ENCODE results near the gene RPN2.

RPN2 gene

DNA sequence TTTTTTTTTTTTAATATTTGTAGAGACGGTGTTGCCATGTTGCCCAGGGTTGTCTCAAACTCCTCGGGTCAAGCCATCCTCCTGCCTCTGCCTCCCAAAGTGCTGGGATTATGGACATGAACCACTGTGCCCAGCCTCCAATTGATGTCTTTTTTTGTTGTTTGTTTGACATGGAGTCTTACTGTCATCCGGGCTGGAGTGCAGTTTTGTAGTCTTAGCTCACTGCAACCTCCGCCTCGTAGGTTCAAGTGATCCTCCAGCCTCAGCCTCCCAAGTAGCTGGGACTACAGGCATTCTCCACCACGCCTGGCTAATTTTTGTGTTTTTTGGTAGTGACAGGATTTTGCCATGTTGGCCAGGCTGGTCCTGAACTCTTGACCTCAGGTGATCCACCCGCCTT lies 9.7 kb downstream of the RPN2 start:
- DNase-seq: no peak

DNA sequence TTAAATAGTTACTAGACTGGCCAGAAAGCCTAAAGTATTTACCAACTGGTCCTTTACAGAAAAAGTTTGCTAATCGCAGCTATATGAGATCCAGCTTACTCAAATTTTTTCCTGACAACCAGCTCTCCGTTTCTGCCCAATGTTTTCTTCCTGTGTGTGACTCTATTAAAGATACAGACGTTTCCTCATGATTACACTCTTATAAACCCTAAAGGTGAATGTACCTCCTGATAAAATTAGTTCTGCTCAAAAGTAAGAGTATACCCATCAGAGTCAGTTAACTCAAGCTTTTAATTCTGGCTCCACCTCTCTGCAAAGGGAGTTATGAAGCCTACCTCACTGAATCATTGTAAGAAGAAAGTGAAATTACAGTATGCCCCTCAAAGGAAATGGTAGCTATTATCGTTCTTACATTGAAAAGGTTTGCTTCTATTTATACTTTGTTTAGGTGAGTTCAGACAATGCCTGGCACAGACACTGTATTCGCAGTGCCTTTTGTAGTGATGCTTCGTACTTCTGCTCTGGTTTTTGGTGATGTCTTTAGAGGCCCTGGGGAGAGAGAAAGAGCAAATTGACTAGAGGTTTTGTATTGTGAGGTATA lies 10.4 kb downstream of the RPN2 start:
- DNase-seq: no peak

DNA sequence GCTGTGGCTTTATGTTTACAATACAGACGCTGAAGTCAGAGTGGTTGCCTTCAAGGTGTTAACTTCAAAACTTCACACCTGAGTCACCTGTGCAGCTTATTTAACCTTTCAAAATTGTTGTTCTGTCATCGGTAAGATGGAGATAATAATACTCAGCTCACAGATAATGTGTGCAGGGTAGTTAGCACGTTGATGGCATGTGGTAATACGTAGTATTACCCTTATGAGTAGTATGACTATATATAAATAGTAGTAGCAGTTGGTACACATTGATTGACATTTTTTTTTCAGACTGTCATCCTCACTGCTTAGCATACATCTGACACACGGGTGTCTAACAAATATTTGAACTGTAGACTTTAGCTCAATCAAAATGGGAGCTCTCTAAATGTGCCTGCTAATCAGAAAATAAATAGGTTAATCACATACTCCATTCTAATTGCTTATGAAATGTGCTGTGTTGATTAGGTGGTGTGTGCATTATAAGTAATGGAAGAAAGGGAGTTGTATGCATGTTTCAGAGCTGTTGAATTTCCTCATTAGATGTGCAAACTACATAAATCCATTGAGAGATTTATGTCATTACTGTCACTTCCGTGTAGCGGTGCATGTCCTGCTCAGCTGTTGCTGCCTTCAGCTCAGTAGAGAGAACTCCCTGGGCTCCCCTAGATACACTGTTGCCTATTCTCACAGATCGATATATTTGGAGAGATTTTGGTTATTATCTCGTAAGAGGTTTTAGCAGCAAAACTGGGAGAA lies 11.4 kb downstream of the RPN2 start:
- peak; percentile 7 for DNase-seq

DNA sequence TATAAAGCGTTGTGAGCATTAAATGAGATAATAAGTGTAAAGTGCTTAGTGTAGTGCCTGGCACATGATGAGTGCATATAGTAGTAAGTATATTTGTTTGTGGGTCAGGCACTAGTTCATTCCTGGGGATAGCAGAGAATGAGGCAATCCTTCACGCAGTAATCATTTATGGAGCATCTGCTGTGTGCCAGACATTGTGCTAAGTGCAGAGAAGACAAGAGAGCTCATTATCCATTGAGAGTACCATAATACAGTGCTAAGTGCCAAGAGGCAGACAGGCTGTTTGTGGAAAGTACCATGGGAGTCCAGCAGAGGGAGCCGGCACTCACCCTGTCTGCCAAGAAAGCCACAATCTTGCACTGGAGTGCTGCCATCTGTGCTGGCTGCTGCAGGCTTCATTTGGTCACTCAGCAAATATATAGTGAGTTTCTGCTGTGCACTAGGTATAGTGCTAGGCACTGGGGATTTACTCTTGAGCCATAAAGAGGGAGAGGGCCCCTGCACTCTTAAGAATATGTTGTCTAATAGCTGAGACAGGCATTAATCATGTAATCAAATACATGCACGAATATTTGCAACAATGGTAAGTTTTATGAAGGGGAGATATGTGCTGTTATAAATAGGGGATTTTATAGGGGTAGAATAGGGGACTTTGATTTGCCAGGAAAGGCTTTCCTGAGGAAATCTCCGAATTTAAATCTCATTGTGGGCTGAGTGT lies 13.2 kb downstream of the RPN2 start:
- peak; percentile 69 for DNase-seq

DNA sequence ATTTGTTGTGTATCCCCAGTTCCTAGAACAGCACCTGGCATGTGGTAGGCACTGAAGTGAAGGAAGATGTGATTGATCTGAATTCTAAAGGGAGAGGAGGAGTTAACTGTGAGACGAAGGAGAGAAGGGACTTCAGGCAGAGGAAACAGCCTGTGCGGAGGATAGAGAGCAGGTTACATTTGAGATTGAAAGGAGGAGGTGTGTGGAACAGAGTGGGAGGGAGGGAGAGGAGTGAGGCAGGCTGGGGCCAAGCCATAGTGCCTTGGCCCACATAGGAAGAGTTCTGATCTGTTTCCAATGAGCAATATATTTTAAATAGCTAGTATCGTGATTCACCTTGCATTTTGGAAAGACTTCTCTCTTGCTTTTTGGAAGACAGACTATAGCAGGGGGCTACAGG lies 14.1 kb downstream of the RPN2 start:
- DNase-seq: no peak

DNA sequence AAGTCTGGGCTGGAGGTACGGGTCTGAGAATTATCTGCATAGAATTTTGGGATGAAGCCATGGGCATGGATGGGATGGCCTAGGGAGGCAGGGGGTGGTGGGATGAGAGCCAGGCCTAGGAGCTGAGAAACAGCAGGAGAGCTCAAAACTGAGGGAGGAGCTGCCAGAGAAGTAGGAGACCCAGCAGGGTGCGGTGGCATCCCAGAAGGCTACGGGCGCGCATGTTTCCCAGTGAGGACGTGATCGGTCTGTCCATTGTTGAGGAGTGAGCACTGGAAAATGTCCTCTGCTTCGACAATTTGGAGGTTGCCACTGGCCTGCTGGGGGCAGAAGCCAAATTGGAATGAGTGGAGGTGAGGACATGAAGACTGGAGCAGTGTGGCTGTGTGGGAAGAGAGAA lies 14.7 kb downstream of the RPN2 start:
- DNase-seq: no peak

DNA sequence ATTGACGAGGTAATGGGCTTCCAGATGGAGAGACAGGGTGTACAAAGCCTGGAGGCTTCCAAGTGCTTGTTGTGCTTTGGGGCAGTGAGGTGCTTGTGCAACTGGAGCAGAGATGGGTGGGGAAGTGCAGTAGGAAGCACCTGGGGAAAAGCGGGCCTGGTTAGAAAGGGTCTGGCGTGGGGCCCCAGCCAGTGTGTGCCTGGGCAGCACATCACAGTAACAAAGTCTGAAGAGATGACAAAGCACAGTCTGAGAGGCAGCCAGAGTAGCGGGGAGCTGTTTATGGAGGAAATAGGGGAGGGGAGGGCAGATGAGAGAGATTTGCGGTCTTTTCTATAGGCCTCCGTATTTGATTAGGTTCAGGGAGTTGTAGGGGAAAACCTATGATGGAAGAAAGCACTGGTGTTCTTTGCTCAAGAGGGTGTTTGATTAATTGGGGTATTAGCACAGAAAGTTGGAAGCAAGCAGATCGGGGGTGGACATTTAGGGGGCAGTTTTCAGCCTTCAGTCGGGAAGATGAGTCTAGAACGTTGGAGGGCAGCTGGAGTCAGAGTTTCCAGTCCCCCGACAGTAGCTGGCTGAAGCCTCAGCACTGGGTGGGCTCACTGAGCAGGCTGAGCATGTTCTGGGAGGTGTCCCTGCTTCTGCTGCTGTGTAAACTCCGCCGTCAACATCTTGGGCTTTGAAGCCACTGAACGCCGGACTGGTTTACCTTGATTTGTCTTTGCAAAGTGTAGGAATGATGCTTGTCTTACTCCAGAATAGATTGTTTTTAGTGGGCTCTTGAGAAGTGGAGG lies 15.7 kb downstream of the RPN2 start:
- peak; percentile 24 for DNase-seq

DNA sequence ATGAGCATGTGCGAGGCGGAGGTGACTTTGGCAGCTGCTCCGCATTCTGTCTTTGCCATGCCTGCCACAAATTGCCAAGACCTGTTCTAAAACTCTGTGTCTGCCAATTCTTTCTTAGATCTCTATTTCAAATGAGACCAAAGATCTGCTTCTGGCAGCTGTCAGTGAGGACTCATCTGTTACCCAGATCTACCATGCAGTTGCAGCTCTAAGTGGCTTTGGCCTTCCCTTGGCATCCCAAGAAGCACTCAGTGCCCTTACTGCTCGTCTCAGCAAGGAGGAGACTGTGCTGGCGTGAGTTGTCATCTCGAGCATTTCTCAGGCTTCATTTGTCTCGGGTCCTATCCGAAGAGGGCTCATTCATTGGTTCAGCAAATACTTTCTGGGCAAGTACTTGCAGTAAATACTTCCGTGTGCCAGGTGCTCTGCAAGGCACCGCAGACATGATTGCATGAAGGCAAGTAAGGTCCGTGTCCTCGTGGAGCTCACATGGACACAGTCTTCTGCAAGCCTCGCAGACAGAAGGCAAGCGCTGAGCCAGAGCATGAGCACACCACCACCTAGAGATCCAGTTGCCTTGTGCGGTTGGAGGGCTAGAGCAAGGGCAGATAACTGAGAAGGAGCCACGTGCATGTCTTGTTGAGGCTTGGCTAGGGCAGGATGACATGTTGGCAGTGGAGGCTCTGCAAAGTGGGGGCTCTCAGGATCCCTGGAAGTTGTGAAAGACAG lies 20.0 kb downstream of the RPN2 start:
- DNase-seq: no peak

DNA sequence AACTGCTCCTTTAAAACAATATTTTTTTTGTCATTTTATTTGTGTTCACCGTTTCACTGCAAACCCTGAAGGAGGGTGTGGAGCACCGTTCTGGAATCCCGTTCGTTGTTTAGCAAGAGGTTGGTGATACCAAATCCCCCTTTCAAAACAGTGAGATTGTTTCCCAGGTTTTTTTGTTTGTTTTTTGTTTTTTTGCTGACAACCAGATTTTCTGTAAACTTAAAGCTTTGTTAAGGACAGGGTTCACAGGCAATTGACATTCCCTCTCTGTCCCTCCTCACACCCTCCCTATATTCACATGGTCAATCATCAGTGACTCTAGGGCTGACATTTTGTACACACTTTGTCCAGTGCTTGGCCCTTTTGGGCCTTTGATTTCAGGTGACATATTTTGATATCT lies 21.2 kb downstream of the RPN2 start:
- no peak for DNase-seq

DNA sequence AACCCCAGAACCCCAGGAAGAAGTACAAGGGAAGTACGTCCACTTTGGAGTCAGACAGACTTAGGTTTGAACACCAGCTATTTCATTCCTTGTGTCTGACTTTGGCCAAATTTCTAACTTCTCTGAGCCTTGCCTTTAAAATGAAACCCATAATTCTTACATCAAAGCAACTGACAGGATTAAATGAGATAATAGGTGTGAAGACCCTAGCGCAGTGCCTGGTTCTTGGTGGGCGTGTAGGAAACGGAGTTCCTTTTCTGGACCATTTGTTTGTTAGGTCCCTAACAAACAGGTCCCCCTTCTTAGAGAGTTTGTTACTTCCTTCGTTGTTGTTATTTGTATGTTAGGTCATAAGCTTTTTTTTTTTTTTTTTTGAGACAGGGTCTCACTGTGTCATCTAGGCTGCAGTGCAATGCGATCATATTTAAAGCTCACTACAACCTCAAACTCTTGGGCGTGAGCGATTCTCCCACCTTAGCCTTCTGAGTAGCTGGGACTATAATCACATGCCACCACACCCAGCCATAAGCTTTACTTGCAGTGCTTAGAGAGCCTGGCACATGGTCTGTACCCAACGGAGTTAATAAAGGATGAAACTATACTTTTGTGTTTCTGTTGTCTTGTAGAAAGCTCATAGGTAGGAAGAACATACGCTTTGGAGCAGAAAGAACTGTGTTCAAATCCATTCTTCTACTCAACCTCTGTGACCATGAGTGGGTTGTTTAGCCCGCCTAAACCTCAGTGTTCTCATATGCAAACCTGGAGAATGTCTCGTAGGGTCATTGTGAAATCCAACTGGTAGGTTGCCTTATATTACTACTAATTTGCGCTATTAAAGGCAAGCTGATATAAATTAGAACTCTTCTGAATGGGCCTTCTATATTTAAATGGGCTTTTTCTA lies 22.0 kb downstream of the RPN2 start:
- no peak for DNase-seq

DNA sequence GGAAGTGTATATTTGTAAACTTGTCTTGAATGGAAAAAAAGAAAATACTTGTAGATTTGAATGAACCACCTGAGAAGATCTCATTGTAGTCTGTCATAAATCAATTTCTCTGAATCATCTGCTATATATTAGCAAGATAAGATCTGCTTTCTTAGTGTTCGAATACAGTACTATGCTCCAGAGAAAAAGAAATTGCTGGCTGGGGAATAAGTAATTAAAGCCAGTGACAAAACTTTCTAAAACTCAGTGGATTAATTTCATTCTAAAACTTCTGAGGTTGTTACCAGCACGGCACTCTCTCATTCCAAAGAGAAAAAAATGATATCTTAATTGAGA lies 22.7 kb downstream of the RPN2 start:
- DNase-seq: no peak

DNA sequence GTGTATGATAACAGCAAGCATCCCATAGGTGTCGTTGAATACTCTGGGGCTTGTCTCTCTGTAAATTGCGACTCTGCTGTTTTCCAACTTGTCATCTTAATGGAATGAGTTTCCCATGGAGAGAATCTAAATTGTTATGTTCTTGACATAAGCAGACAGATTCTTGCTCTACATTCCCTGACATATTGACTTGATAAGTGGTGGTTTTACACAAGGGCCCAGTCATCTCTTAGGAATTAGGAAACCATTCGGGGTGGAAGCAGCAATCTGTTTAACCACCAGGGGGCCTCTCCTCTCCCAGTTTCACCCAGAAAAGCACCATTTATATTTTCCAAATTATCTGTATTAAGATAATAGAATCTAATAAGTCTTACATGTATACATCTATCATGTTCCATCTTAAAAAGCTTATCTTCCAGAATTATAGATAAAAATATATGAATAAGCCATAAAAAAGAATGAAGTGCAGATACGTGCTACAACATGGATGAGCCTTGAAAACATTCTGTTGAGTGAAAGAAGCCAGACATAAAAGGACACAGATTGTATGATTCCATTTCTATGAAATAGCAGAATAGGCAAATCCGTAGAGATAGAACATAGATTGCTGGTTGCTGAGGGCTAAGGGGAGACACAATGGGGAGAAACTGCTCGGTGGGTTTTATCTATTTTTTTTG lies 23.3 kb downstream of the RPN2 start:
- DNase-seq: peak; percentile 32

DNA sequence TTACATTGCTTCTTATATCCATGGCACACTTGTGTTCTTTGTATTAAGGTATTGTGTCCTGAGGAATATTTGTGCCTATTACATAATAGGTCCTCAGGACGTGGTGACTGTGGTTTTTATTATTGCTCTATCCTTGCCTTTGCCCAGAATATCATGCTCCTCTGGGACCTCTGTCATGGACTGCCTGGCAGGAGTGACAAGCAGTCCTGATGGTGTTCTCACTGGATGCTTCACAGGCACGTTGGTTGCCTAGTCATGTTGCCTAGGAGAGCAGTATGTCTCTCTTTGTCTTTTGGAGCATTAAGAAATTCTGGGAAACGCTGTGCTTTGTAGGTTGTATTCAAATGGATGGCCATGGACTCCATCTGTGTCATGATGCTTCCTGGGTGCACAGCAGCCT lies 24.9 kb downstream of the RPN2 start:
- DNase-seq: no peak

DNA sequence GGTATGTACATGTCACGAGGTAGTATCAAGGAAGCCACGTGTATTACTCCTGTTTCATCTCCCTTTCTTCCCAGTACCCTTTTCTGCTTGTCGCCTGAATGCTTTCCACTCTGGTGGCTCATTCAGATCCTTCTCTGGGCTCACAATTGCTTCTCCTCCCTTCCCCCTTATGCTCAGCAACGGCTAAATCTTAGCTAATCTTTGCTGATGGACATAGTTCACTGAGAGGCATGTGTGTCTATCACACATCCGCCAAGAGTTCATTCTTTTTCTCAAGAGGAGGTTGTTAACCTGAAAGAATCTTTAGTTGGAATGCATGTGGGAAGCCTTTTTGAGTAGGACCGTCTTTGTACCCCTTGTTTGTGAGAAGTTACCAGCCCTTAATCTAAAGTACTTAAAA lies 26.0 kb downstream of the RPN2 start:
- DNase-seq: no peak

DNA sequence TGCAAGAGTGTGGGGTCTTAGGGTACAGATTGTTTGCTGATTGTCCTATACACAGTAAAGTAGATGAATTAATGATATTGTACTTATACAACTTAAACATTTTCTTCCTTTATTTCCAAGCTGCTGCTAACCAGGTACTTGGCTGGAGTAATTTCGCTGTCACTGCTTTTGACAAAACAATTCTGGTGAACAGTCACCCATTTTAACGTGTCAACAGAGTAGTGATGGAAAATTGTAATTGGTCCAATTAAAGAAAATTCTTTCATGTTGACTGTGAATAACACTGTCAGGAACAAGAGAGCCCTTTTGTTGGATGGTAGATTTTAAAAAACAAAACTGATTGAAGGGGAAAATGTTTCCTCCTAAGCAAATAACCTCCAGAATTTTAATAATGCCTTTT lies 26.7 kb downstream of the RPN2 start:
- DNase-seq: no peak

DNA sequence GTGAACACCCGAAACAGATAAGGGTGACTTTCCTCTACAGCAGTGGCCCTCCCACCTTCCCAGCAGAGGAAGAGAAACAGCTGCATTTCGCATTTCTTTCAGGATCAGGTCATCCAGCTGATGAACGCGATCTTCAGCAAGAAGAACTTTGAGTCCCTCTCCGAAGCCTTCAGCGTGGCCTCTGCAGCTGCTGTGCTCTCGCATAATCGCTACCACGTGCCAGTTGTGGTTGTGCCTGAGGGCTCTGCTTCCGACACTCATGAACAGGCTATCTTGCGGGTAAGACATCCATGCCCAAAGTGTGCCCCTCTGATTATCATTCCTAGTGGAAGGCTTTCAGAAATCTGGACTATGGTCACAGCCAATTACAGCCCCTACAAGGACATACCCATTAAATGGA lies 28.0 kb downstream of the RPN2 start:
- DNase-seq: no peak

DNA sequence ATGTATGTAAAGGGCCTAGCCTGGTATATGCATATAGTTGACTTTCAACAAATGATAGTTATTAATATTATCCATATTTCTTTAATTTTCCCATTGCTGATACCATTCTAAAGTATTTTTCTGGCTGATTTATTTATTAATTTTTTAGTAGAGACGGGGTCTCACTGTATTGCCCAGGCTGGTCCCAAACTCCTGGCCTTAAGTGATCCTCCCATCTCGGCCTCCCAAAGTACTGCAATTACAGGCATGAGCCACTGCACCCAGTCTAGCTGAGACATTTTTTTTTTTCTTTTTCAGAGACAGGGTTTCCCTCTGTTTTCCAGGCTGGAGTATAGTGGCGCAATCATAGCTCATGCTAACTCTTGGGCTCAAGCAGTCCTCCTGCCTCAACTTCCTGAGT lies 30.1 kb downstream of the RPN2 start:
- DNase-seq: no peak

DNA sequence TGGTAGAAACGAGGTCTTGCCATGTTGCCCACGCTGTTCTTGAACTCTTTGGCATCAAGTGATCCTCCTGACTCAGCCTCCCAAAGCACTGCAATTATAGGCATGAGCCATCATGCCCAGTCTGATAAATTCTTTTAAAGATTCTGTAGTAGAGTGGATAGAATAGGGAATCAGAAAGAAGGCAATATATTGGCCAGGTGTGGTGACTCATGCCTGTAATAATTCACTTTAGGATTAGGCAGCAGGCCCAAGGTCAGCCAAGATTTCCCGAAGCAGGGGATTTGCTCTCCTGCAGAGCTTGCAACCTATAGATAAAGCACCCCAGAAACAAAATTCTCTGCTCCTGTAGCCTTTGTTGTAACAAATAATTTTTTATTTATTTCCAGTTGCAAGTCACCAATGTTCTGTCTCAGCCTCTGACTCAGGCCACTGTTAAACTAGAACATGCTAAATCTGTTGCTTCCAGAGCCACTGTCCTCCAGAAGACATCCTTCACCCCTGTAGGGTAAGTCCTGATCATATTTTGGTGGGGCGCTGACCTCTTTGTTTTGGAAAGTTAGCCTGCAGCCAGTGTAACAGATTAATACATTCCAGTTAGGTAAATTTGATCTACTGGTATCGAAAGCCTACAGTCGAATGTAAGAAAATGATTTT lies 30.7 kb downstream of the RPN2 start:
- DNase-seq: no peak

DNA sequence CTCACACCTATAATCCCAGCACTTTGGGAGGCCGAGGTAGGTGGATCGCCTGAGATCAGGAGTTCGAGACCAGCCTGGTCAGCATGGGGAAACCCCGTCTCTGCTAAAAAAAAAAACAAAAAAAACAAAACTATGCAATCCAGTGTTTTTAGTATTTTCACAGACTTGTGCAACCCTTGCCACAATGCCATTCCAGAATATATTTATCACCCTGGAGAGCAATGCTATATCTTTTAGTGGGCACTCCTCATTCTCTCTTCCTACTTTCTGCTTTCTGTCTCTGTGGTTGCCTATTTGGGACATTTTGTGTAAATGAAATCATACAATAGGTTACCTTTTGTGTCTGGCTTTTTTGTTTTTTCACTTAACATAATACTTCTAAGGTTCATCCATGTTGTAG lies 39.3 kb downstream of the RPN2 start:
- no peak for DNase-seq

DNA sequence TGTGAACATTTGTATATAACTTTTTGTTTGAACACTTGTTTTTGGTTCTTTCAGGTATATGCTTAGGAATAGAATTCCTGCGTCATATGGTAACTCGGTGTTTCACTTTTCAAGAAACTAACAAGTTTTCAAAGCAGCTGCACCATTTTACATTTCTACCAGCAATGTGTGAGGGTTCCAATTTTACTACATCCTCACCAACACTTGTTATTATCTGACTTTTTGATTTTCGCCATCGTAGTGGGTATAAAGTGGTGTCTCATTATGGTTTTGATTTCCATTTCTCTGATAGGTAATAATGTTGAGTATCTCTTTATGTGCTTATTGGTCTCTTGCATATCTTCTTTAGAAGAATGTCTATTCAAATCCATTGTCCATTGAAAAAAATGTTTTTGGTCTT lies 39.8 kb downstream of the RPN2 start:
- no peak for DNase-seq
